Activated T-cell treated with anti-CD3 and anti-CD28 coated beads for 4 hours (primary cell): Measurements from ENCODE around the gene BID.
A peak's percentile ranks its signal among the peaks of the same experiment; 100 is the strongest.

Source experiments
- DNase-seq: peaks from one replicate; pipeline ENCODE4 v3.0.0-alpha.2; 2020

BID gene

GRCh38 chr22:17802822-17803221 lies 28.6 kb upstream of the BID start:
- DNase-seq = no peak

- DNase-seq = no peak
Measured at GRCh38 chr22:17802411-17802810, 28.1 kb upstream of the BID start.

GRCh38 chr22:17797721-17798559 lies 23.7 kb upstream of the BID start:
- no peak for DNase-seq

GRCh38 chr22:17796695-17797094 lies 22.4 kb upstream of the BID start:
- no peak for DNase-seq

GRCh38 chr22:17795661-17796548 lies 21.6 kb upstream of the BID start:
- no peak for DNase-seq

GRCh38 chr22:17794726-17795542 lies 20.7 kb upstream of the BID start:
- DNase-seq = no peak

- DNase-seq = no peak
Measured at GRCh38 chr22:17792854-17793434, 18.7 kb upstream of the BID start.

GRCh38 chr22:17792299-17792698 lies 18.0 kb upstream of the BID start:
- DNase-seq = no peak

- DNase-seq = no peak
Measured at GRCh38 chr22:17791196-17791595, 16.9 kb upstream of the BID start.

GRCh38 chr22:17789379-17790200 lies 15.3 kb upstream of the BID start:
- DNase-seq = no peak

GRCh38 chr22:17788528-17789378 lies 14.5 kb upstream of the BID start:
- DNase-seq = no peak

- DNase-seq = no peak
Measured at GRCh38 chr22:17787716-17788330, 13.6 kb upstream of the BID start.

- DNase-seq = no peak
Measured at GRCh38 chr22:17787241-17787640, 13.0 kb upstream of the BID start.

GRCh38 chr22:17786435-17787161 lies 12.3 kb upstream of the BID start:
- DNase-seq = no peak

GRCh38 chr22:17785185-17786184 lies 11.2 kb upstream of the BID start:
- DNase-seq = peak; percentile 57

- no peak for DNase-seq
Measured at GRCh38 chr22:17784776-17785175, 10.5 kb upstream of the BID start.

- no peak for DNase-seq
Measured at GRCh38 chr22:17783773-17784480, 9.7 kb upstream of the BID start.

GRCh38 chr22:17783312-17783711 lies 9.0 kb upstream of the BID start:
- DNase-seq = no peak
